Mononuclear cell (primary cell): Measurements from ENCODE around the gene TACC2. TPM values are rescaled to one million over a fixed set of nuclear protein-coding genes. Genes with fewer than 3 reads are reported as not detected.

Source experiments
- H3K27me3 ChIP-seq: 2 replicates; pipeline ENCODE4 v1.6.0; 2011; ENCODE audit warnings: low read length, control low read depth; ENCODE audit not compliant: insufficient read depth
- H3K4me1 ChIP-seq: 2 replicates; pipeline ENCODE4 v1.5.1; 2011; ENCODE audit warnings: mild to moderate bottlenecking, low read length, control low read depth; ENCODE audit not compliant: insufficient read depth
- H3K4me3 ChIP-seq: 2 replicates; pipeline ENCODE4 v1.5.1; 2011; ENCODE audit warnings: mild to moderate bottlenecking, low read length, moderate library complexity
- H3K9me3 ChIP-seq: 2 replicates; pipeline ENCODE4 v1.5.1; 2011; ENCODE audit warnings: low read depth, mild to moderate bottlenecking, control low read depth, low read length
- total RNA-seq: library from RNA; depleted of rRNA; stranded (reverse); fragments of >200 nt; gene quantifications from one replicate; pipeline ENCODE4 v1.2.3, GENCODE V29; 2012

Gene TACC2
- total RNA-seq, 1 donor: not detected

DNA sequence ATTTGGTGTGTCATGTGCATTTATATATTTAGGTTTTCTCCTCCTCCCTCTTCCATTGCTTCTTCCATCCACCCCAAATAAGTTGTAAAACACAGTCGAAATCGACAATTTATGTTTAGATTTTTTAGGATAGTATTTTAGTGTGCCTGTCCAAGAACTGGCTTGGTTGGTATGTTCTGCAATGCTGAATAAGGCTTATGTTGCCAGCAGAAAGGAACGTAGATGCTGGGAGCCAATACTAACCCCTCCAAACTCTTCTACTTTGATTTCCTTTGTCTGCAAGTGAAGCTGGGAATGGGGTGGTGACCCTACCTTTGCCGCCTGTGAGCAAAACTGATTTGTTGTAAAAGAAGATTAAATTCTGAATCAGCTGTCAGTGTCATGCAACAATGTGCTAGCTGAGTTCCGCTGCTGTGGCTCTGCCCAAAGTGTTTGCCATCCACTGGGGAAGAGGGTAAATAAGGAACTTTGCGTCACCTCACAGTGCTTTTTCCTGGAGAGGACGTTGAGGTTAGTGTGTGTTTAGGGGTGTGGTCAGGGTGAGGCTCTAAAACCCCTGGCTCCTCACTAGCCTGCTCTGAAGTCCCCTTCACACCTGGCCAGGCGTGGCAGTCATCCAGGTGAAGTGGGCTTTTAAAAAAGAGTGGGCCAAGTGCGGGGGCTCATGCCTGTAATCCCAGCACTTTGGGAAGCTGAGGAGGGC lies 44.4 kb downstream of the TACC2 start:
- H3K27me3 ChIP-seq: no peaks in the 10 kb centered on the region
- no peak overlapping the region for H3K4me3 ChIP-seq

DNA sequence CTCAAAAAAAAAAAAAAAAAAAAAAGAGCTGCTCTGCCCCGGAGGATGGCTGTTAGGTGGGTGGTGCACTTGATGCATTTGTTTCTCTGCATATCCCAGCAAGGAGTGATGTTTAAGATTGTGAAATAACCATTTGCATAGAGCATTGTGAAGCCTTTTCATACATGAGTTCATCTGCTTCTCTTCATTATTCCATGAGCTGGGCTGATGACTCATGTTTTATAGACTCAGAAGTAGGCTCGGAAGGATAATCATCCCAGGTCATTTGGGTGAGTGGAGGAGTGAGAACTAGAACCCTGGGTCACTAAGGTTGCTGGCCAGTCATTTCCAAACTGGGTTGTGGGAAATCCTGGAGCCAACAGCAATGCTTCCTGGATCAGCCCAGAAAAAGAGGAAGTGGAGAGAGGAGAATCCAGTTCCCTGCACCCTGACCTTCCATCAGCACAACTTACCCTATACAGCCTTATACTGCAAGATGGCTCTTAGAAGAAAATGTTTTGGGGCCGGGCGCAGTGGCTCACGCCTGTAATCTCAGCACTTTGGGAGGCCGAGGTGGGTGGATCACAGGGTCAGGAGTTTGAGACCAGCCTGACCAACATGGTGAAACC lies 45.3 kb downstream of the TACC2 start:
- H3K9me3 ChIP-seq: no peaks in the 10 kb centered on the region
- H3K4me3 ChIP-seq: no peak overlapping the region
- no peaks in the 10 kb centered on the region for H3K27me3 ChIP-seq
- no peaks in the 10 kb centered on the region for H3K4me1 ChIP-seq

More for the DNA sequence above, 44.4 kb downstream of the TACC2 start:
- H3K9me3 ChIP-seq: no peaks in the 10 kb centered on the region
- H3K4me1 ChIP-seq: no peaks in the 10 kb centered on the region

DNA sequence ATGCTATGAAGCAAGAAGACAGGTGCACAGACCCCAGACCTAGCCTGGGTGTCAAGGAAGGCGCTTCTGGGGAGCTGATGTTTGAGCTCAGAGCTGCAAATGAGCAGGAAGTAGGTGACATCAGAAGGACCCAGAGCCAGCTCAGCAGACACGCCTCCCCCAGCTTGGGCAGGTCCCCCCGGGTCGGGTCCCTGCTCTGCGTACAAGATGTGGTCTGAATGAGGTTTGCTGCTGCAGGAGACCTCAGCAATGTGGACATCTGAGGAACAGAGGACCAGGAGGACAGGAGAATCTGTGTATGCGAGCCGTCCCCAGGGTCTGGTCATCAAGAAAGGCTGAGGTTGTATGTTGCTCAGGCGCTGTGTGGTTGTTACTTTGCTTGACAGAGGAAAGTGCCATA lies 51.8 kb downstream of the TACC2 start:
- H3K9me3 ChIP-seq: no peaks in the 10 kb centered on the region
- no peaks in the 10 kb centered on the region for H3K4me1 ChIP-seq
- H3K4me3 ChIP-seq: no peak overlapping the region
- H3K27me3 ChIP-seq: peaks cover 2% of the 10 kb centered on the region

DNA sequence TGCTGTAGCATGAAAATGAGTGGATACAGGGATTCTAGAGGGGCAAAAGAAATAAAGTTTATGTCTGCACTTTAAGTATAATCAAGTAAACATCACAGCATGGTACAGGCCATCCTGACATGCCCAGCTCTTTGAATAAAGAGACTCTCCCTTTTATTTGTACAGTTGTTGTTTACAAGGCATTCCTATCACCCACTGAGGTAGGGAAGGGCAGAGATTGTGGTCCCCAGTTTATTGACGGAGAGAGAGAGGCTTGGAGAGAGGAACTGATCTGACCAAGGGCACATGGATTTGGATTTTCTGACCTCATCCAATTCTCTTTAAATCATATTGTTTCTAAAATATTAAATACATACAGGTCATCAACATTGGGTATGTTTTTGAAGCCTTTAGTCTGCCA lies 53.9 kb downstream of the TACC2 start:
- Histone ChIP-seq H3K4me3 (no peak overlapping the region), H3K9me3 (no peaks in the 10 kb centered on the region), H3K27me3 (peaks cover 2% of the 10 kb centered on the region), H3K4me1 (no peaks in the 10 kb centered on the region)

DNA sequence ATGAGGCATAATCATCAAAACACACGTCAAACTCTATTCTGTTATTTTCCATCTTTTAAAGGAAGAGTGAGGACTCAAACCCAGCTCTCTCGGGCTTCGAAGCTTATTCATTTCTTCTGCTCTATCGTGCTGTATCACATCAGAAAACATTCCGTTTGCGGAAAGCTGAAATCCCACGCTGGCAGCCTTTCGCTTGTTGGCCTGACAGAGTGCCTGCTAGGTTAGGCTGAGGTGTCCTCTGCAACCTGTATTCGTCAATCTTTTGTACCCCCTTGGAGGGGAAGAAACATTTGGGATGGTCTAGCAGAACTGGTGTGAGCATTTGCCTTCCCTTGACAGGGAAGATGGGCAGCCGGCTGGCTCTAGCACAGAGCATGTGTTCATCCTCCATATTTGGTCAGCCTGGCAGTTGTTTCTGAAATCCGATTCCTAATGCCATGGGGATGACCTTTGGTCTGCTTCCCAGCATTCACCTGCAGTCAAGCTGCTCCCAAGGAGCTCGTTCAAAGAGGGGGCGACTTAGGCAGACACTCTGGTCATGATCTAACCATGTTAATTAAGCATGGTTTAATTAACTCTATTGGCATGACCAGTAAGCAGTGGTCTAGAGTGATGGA lies 55.2 kb downstream of the TACC2 start:
- Histone ChIP-seq H3K4me3 (no peak overlapping the region), H3K4me1 (no peaks in the 10 kb centered on the region), H3K9me3 (no peaks in the 10 kb centered on the region), H3K27me3 (peaks cover 2% of the 10 kb centered on the region)

DNA sequence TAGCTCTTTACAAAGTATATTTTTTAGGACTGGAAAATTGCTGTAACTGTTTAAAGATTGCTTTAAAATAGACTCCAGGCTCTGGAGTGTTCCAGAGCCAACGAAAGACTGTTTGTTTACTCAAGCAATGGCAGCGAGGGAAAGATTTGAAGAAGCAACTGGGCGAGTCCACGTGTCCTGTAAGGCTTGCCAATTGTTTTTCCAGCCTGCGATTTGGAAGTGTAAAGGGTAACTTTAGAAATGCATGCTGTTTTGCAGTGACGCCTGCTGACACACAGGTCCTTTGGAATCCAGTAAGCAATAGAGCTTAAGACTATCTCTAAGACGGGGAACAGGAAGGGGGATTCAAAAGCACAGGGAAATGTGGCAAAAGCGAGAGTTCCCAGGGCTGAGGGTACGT lies 55.8 kb downstream of the TACC2 start:
- Histone ChIP-seq H3K4me1 (no peaks in the 10 kb centered on the region), H3K9me3 (no peaks in the 10 kb centered on the region), H3K27me3 (peaks cover 2% of the 10 kb centered on the region), H3K4me3 (no peak overlapping the region)

DNA sequence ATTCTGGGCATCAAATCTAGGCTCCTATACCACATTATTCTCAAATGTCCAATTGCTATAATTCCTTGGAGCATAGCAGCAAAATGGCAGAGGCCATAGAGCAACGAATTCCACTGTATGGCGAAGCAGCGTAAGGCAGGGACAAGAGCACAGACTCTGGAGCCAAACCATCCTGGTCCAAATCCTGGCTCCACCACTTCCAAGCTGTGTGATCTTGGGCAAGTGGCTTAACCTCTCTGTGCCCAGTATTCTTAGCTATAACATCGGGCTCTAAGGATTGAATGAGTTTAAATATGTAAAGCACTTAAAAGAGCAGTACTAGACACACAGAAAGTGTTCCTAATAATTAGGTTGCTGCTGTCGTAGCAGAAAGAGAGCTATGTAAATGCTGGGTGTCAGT lies 56.2 kb downstream of the TACC2 start:
- H3K4me3 ChIP-seq: no peak overlapping the region
- H3K9me3 ChIP-seq: no peaks in the 10 kb centered on the region
- no peaks in the 10 kb centered on the region for H3K4me1 ChIP-seq
- peaks cover 2% of the 10 kb centered on the region for H3K27me3 ChIP-seq

DNA sequence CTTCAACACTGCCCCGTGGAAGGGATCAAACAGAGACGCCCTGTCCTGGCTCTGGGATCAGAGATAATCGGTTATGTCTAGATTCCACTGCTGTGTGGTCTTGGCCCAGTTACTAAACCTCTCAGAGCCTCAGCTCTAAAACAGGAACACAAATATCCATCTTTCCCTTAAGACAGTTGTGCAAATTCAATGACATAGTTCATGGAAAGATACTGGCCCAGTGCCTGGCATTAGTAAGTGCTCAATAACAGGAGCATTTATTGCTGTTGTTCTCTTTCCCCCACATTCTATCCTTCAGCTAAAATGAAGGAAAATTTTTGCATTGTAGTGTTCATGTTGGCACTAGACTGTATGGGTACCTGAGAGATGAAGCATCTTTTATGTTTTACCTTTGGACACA lies 58.6 kb downstream of the TACC2 start:
- H3K27me3 ChIP-seq: peaks cover 2% of the 10 kb centered on the region
- H3K4me3 ChIP-seq: no peak overlapping the region
- no peaks in the 10 kb centered on the region for H3K9me3 ChIP-seq
- no peaks in the 10 kb centered on the region for H3K4me1 ChIP-seq

DNA sequence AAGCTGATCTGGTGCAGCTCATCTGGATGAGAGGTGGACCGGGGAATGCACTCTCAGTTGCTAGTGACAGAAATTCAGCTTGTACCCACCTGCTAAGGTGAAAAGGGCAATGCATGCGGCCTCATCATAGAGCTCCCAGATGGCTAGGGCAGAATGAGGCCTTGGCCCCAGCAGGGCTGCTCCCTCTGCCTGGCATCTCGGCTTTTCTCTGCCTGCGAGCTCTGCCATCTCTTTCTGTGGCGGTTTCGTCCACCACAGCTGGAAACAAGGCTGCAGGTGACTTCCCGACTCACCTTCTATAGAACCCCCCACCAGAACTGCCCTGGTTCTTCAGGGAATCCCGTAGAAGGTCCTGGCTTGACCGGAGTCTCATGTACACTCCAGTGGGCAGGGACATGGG lies 60.1 kb downstream of the TACC2 start:
- Histone ChIP-seq H3K9me3 (no peaks in the 10 kb centered on the region), H3K4me3 (no peak overlapping the region), H3K4me1 (no peaks in the 10 kb centered on the region), H3K27me3 (peaks cover 2% of the 10 kb centered on the region)

DNA sequence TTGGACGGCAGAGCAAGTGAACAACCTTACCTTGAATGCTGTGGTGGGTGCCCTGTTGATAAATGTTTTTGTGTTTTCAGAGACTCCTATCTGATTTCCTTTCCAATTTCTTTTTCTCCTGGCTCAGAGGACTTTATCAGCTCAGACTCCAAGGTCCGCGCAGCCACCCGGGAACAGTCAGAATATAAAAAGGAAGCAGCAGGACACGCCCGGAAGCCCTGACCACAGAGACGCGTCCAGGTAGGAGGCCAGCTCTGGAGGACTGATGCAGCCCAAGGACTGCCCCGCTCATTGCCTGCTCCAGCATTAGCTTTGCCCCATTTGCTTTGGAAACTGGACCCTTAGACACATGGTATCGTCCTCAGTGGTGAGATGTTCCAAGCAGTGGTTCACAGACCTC lies 61.3 kb downstream of the TACC2 start:
- Histone ChIP-seq H3K9me3 (no peaks in the 10 kb centered on the region), H3K4me3 (no peak overlapping the region), H3K27me3 (no peaks in the 10 kb centered on the region), H3K4me1 (no peaks in the 10 kb centered on the region)

DNA sequence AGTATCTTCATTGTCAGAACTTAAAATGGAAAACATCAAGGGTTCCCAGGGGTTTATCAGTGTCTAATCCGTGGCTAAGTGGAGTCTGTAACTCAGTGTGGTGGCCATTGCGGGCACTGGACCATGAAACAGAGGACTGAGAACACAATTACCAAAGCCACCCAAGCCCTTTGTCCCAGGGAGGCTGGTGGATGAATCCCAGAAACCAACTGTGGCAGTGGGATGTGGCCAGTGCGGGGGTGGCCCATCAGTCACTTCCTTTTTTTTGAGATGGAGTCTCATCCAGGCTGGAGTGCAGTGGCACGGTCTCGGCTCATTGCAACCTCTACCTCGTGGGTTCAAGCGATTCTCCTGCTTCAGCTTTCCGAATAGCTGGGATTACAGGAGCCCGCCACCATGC lies 61.8 kb downstream of the TACC2 start:
- H3K4me1 ChIP-seq: no peaks in the 10 kb centered on the region
- no peaks in the 10 kb centered on the region for H3K27me3 ChIP-seq
- no peaks in the 10 kb centered on the region for H3K9me3 ChIP-seq
- no peak overlapping the region for H3K4me3 ChIP-seq

DNA sequence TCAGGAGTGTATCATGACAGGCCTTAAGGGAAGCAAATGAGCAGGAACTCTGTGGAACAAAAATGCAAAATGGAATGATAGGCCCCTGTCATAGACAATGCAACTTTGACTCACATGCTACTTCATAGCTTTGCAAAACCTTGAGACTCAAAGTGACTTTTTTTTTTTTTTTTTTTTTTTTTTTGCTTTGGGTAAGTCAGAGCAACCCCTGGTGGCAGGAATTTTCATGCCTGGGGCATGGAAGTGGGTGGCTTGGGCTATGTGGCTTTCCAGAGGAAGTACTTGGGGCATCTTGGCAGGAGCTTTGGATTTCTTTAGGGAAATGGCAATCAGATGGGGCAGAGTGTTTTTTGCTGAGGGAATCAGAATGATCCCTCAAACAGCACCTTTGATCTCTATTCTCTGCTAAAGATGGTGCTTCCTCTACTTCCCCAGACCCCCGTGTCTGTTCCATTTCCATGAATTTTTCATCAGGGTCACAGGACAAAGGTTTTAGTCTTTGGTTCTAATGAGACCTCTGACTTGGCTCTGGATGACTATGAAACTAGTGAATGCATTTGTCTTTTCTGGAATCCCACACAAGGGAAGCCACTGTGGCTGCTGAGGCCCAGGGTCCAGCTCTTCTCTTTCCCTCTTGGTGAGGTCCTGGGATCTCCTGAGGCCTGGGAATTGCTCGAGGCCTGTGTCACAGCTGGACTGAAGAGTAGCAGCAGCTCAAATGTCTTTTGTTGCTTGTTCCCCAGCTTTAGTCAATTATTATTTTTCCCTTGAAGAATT lies 62.8 kb downstream of the TACC2 start:
- H3K4me1 ChIP-seq: no peaks in the 10 kb centered on the region
- H3K9me3 ChIP-seq: no peaks in the 10 kb centered on the region
- H3K27me3 ChIP-seq: no peaks in the 10 kb centered on the region
- H3K4me3 ChIP-seq: no peak overlapping the region

DNA sequence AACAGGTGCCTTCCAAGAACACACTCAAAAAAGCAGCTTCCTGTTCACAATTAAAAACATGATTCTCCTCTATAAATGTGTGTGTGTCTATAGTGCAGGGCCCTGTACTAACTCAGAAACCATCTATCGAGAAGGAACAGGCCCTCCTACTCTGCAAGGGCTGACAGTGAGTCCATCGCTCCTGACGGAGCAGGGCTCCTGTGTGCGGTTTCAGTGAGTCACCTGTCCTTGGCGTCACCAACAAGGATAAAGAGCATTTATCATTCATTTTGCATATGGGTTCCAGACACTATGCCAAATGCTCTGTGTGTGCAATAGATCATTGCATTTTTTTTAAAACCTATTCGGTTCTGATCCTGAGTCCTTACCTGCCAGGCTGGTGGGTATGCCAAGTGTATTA lies 63.7 kb downstream of the TACC2 start:
- no peaks in the 10 kb centered on the region for H3K4me1 ChIP-seq
- no peaks in the 10 kb centered on the region for H3K9me3 ChIP-seq
- H3K4me3 ChIP-seq: no peak overlapping the region
- no peaks in the 10 kb centered on the region for H3K27me3 ChIP-seq

DNA sequence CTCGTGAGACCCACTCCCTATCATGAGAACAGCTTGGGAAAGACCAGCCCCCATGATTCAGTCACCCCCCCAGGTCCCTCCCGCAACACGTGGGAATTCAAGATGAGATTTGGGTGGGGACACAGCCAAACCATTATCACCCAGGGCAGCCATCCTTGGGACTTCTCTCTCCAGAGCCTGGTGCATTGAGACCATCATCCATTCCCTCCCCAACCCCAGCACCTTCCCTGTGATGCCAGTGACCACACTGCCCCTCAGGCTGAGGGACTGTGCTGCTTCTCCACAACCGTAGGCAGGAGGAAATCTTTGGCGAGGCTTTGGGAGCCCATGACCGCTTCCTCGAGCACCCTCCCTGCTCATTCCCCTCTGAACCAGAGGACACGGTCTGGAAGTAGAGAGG lies 64.4 kb downstream of the TACC2 start:
- no peaks in the 10 kb centered on the region for H3K9me3 ChIP-seq
- H3K27me3 ChIP-seq: no peaks in the 10 kb centered on the region
- no peaks in the 10 kb centered on the region for H3K4me1 ChIP-seq
- no peak overlapping the region for H3K4me3 ChIP-seq
